Panc1 (cell line): ENCODE measurements around the gene DEDD.

Experiments used
- CTCF ChIP-seq: fragments of 450-650 bp; IDR thresholded peaks from 2 replicates; pipeline ENCODE4 v1.5.1; 2017; ENCODE audit warnings: mild to moderate bottlenecking
- POLR2AphosphoS5 ChIP-seq: IDR thresholded peaks from 2 replicates; pipeline ENCODE4 v1.6.1; 2012; ENCODE audit warnings: mild to moderate bottlenecking, low read depth, low read length, moderate library complexity
- REST ChIP-seq, 2 experiments: IDR thresholded peaks; 2 replicates each; pipeline ENCODE4 v1.6.1; 2011 to 2012; ENCODE audit warnings: low read depth in 2 of 2, control low read depth in 1 of 2, low read length in 1 of 2, mild to moderate bottlenecking in 1 of 2, moderate library complexity in 1 of 2; ENCODE audit not compliant: insufficient read depth in 1 of 2
- SIN3A ChIP-seq: IDR thresholded peaks from 2 replicates; pipeline ENCODE4 v1.6.1; 2012; ENCODE audit warnings: low read depth, mild to moderate bottlenecking, low read length, moderate library complexity, borderline replicate concordance; ENCODE audit not compliant: insufficient read depth
- TCF7L2 ChIP-seq: IDR thresholded peaks from 2 replicates; pipeline ENCODE4 v1.6.1; 2011; ENCODE audit warnings: mild to moderate bottlenecking, low read depth, low read length, inconsistent platforms

GRCh38 chr1:161157867-161158266, 25.4 kb upstream of the DEDD start:
- no peak for TF ChIP-seq CTCF
- TF ChIP-seq POLR2AphosphoS5: no peak
- TF ChIP-seq REST (IDR thresholded peaks at IDR 0.05; ENCODE audit: insufficient read depth in 1 of 2, low read depth in 2 of 2, low read length in 1 of 2): no peak
- no peak for TF ChIP-seq SIN3A
- no peak for TF ChIP-seq TCF7L2
